GM21447 (cell line): ENCODE measurements around the gene MOB4.
"Not testable (repeated sequence)": the region's sequence is repeated elsewhere in the genome, so short reads cannot be mapped to it uniquely, and the experiment has no call there.

ENCODE experiments used
- ATAC-seq: cut with Tn5 transposase; IDR thresholded peaks from one replicate; pipeline ENCODE4 v1.9.1; 2021; ENCODE audit not compliant: unreplicated experiment

The MOB4 gene

GRCh38 chr2:197587255-197587654, 71.4 kb downstream of the MOB4 start:
- not testable (repeated sequence) for ATAC-seq

GRCh38 chr2:197591339-197592072, 75.6 kb downstream of the MOB4 start:
- no peak for ATAC-seq

GRCh38 chr2:197596766-197597165, 80.9 kb downstream of the MOB4 start:
- no peak for ATAC-seq

- ATAC-seq: no peak
Observed at GRCh38 chr2:197597166-197597565, 81.3 kb downstream of the MOB4 start.

GRCh38 chr2:197598450-197598849, 82.6 kb downstream of the MOB4 start:
- no peak for ATAC-seq

- peak; percentile 51 for ATAC-seq
Observed at GRCh38 chr2:197599285-197599965, 83.6 kb downstream of the MOB4 start.

GRCh38 chr2:197600306-197600705, 84.4 kb downstream of the MOB4 start:
- no peak for ATAC-seq

- ATAC-seq: no peak
Observed at GRCh38 chr2:197601726-197602125, 85.9 kb downstream of the MOB4 start.
